NCI-H1092 (cell line): ENCODE data around the gene ATP8A2.

Experiments
- DNase-seq: peaks from one replicate; lab custom pipeline; 2025; lab: John Stamatoyannopoulos, UW

ATP8A2 gene

DNA sequence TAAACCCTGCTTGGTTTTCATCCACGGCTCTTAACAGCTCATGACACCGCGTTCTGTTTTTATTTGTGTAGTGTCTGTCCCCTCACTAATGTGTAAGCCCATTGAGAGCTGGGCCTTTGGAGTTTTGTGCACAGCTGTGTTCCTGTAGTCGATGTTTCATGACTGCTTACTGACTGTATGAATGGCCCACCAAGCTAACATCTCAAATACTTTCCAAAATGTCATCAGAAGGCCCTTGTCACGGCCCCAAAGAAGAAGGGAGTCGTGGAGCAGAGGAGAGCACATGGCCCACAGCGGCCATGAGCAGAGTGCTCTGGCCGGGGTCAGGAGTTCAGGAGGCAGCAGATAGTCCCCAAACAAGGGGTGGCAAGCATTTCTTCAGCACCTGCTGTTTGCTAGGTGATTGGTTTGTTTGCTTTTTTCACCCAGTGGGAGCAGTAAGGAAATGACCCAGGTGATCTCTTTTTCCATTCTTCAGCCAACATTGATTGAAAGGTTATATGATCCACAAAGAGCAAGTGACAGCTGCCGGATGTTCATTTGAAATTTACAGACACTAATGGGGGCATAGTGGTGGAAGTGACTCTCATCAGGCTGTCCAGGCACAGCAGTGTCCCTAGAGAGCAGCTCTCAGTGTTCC is 315.2 kb downstream of the ATP8A2 start:
- peak; percentile 96 for DNase-seq

DNA sequence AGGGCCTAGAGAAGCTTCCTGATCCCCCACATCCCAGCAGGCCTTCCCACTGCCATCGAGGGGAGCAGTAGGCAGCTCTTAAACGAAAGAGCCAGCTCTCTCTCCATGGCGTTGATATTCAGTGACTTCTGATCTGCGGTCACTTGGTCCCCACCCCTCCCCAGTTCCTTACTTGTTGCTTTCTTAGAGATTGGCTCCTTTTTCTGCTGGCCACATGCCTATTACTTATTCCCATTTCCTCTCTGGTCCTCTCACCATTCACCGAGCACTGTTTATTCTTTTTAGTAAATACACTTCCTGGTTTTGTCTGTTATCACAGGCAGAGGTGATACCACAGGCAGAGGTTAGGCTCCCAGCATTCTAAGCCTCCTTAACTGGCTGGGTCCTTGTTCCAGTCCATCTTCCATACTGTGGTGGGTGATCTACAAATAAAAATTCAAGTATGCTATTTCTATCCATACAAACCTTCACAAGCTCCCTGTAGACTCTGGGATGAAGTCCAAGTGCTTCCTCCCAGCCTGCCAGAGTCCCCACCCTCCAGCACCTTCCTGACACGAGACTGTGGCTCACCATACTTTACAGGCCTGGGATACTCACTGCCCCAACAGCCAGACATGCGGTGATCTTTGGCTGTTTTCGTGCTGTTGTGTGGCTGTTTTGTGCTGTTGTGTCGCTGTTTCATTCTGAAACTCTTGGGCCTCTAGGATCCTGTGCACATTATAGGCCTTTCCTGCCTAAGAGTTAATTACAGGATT is 315.9 kb downstream of the ATP8A2 start:
- peak; percentile 85 for DNase-seq

DNA sequence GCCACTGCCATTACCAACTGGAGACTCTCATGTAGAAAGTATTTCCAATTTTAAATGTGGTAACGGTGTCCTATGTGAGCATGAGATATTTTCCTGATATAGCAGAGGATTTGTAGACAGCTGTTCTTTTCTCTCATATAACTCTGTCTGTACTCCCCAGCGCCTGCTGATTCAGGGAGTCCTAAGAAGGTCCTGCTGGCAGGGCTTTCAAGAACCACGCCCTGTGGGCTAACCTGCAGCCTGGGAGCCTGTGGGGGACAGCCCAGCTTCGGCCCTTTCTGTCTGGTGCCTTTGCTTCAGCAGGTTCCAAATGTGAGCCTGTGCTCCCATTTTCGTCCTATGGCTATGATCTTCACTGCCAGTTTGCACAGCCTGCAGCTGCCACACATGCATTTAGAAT is 316.8 kb downstream of the ATP8A2 start:
- DNase-seq, result no peak

DNA sequence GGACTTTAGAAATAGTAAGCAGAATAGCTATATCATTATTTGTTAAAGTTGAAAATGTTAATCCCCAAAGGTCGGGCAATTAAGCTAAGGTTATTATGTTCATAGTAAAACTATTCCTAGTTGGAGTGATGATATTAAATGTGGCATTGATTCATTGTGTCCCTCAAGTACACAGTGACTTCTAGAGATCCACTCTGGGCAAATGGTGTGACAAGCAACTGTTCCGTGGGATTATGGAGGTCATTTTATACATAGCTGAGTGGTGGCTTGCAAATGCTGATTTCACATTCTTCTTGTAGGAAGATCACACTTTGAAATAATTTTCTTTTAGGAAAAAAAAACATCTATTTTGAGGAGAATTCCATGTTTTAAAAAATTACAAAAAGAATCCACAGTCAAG is 317.8 kb downstream of the ATP8A2 start:
- DNase-seq, result no peak

DNA sequence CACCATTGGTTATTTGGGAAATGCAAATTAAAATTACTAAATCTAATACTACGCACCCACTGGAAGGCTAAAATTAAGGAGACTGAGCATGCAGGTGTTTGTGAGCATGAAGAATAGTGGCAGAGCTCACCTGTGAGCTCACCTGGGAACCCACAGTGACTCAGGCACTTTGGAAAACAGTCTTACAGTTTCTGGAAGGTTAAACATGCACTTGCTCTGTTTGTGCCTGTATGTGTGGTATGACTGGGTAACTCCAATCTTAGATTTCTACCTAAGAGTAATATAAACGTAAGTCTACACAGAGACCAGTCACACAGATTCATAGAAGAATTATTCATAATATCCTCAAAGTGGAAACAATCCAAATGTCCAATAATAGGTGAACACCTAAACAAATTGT is 318.8 kb downstream of the ATP8A2 start:
- no peak for DNase-seq

DNA sequence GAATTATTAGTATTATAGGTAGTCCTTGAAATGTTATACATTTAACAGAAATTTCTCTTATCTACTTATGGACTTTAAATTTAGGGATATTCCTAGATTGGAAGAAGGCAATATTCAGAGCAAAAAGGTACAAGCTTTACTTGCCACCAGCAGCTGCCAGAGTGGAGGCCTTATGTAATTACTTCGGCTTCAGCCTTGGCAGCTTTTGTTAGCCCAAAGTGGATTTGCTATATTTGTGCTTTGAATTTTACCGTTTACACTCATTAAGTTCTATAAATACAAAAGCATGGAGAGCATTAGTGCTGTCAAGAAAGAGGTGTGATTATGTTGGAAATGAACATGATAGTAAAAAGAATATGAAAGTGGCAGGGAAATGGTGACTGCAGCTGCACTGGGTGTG is 319.9 kb downstream of the ATP8A2 start:
- DNase-seq, result peak; percentile 74

DNA sequence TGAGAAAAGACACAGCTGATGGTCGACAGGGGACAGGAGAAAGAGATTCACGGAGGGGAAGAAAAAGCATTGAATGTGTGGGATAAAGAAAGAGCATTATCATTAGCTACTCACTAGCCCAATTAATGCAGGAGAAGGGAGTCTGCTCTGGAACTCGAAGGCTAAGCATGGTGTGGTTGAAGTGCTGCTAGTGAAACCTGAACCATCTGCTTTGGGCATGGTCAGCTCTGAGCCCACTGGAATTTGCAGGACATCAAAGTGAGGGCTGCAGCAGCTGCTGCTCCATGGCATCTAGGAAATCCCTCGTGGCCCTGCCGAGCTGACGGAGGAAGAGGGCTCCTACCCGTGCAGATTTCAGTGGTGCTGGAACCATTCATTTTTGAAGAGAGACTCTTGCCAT is 320.3 kb downstream of the ATP8A2 start:
- DNase-seq, result no peak

DNA sequence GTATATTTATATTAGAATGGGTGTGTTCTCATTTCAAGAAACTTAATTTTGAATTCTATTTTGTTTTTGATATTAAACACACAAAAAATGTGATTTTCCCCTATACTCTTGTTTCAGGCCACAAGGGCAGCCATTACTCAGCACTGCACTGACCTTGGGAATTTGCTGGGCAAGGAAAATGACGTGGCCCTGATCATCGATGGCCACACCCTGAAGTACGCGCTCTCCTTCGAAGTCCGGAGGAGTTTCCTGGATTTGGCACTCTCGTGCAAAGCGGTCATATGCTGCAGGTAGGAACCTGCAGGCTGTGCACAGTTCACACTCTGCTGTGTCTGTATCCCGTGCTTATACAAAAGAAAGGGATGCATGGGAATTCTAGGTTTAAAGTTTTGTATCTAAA is 327.3 kb downstream of the ATP8A2 start:
- no peak for DNase-seq

DNA sequence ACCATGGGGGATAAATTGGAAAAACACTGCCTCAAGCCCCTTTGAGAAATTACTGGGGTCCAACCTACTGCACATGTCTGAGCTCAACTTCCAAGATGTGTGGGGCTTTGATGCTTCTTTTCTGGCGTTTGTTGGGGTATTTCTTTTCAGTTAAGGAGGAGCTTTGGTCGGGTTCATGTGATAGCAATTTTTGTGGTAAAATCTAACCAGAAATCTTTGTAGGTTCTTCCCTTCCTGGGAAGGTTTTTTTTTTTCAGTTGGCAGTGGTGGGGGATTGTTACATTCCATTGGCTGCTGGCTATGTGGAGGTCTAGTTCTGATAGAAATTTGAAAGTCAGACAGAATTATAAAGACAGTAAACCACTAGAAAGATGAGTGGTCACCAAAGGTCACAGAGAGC is 327.8 kb downstream of the ATP8A2 start:
- DNase-seq, result no peak

DNA sequence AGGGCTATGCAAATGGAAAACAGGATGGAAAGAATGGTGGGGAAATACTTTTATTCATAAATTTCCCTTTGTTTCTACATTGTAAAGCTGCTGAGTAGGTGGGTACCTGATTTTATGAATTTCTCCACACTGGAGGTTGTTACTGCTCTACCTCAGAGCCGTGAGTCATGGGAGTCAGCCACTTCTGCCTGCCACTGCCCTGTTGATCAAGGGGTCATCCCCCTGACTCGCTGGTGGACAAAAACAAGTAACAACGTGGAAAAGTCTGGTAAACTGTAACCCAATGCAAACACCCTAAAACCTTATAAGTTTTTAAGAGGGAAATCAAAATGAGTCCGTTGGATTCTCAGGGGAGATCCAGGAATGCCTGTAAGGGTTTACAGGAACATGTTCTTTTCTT is 329.5 kb downstream of the ATP8A2 start:
- no peak for DNase-seq

DNA sequence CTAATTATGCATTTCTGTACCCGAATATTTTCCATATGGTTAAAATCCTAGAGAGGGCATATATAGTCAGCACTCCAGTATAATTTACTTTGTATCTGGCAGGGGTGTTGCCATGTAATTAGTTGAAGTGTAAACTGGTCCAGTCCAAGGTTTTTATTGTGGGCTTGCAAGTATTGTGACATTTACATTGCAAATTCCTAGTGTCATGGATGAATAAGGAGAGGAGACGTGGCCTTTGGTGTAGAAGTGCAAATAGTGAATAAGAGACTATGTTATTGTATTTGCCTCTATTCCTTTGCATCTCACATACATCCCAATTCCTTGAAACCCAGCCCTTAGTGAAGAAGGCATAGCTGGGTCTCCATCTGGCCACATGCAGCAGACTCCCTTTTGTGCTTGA is 330.6 kb downstream of the ATP8A2 start:
- no peak for DNase-seq

DNA sequence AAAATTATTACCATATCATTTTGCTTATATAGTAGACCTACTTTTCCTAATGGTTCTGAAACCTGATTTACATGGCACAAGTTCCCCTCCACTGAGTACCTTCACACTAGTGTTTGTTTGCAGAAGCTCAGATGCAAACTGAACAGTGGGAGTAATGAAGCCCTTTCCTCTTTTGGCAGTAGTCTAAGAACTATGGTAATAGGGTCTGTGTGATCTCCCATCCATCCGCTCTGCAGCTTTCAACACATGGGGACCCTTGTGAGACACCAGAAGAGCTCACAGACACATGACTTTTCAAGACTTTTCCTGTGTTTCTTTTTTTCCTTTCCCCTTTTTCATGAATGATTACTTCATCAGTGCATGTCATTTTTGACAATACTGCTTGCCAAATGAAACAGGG is 336.0 kb downstream of the ATP8A2 start:
- no peak for DNase-seq

DNA sequence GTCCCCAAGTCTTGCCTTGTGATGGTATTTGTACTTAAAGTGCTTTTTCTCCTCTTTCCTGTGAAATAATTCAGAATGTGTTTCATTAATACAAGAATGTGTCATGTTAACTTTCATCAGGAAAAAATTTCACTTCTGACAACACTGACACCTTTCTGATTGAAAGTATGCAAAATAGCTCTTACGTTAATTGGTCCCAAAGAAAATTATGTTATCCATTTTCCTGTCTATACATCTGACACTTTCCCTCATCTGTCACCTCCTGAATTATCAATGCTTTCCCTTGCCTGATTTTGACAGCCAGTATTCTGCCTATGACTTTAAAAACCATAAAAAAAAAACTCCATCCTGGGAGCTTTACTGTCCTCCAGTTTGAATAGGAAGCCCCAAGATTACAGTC is 336.5 kb downstream of the ATP8A2 start:
- DNase-seq, result no peak

DNA sequence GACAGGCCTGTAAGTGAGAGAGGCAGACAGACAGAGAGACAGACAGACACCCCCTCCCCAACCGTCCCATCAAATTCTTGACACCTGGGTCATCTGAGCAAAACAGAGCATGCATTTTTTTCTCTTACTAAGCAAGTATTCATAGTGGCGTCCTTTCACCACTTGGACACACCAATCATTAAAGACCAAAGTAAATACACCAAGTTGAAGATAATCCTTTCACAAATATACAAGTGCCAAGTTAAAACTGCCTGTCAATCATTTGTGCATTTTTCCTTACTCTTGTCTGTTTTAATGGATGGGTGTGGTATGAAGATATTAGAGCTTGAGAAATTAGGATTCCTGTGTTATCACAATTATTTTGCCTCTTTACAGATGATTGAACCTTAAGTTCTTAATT is 337.3 kb downstream of the ATP8A2 start:
- no peak for DNase-seq

DNA sequence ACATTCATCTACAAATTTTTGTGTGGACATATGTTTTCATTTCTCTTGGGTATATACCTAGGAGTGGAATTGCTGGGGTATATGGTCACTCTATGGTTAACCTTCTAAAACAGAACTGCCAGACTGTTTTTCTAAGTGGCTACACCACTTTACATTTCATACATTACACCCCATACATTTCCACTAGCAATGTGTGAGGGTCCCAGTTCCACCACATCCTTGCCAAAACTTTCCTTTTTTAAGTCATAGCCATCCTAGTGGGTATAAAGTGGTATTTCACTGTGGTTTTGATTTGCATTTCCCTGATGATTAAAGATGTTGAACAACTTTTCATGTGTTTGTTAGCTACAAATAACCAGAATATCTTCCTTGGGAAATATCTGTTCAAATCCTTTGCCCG is 344.0 kb downstream of the ATP8A2 start:
- DNase-seq, result no peak

DNA sequence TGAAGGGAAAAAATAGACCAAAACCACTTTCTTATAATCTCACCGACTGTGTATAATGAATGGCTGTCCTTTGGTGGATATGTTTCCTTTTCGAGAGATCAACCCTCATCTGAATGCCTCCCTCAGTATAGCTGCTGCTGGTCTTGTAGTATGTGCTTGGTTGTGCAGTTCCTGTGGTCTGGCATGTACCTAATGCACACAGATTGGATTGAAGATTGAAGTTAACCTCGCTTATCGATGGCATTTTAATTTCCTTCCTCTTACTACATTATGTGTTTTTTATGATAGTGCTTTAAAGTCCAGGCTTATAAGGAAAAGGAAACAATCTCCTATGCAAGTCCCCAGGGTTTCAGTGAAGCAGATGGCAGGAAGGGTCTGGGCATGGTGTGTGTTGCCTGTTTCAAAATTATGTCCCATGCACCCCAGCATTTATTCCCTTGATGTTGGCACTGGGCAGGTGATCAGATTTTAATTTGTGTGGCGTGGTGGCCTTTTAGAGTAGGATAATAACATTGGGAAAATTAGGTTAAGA is 346.0 kb downstream of the ATP8A2 start:
- no peak for DNase-seq

DNA sequence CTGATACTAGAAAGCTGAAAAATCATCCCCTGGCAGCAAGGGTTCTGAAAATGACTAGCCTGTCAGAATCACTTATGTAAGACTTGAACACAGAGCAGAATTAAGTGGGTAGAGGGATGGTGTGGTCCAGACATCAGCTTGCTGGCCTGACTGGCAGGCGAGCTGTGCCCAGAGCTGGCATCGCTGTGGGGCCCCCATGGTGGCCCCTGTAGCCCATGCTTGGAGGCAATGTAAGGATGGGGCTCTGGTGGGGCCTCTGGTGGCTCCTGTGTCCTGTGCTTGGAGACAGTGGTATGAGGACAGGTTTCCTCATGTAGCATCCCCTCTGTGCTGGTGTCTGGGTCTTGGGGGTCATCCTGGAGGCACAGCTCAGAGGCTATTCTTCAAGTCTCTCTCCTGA is 347.9 kb downstream of the ATP8A2 start:
- no peak for DNase-seq

DNA sequence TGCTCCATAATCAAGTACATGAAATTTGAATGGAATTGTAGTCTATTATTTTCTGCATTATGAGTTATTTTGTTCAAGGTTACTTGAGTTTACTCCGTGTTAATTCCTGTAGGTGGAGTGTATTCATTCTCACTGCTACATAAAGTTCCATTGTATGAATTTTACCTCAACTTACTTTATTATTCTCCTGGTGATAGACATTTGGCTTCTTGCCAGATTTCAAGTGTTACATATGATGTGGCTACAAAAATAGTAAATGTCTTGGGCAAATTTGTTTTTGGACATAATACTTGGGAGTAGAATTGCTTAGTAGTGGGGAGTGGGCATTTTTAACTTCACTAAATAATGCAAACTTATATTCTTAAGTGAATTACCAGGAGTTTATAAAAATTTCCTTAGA is 351.1 kb downstream of the ATP8A2 start:
- no peak for DNase-seq

DNA sequence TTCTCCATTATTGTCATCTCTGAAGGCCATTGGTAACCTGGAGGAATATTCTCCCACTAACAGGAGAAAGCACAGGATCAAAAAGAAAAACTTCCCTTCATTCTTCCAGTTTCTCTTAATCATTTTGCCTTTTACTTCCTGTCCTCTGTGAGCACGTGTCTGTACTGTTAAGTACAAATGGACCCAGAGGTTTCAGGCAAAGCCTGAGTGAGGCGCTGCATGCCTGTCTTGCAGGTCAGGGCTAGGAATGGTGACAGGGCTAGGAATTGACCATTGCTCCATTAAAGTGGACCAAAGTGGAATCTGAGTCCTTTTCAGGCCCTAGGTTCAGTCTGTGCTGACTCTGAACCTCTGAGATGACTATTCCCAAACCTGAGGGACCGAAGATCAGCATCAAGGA is 353.3 kb downstream of the ATP8A2 start:
- DNase-seq, result no peak

DNA sequence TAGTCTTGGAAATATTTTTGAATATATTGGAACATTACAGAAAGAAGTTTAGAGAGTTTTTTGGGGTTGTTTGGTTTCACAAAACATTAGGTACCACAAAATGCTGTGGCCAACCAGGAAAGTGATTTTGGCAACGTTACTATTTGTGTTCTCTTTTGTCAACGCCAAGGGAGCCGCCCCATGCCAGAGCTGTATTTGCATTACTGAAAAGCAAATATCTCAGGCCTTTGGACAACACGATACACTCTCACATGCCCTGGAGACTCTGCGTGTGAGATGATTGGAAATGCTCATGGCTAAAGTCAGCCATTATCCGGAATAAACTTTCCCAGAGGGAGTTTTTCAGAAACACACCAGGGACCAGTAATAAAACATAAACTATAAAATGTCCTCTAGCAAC is 355.5 kb downstream of the ATP8A2 start:
- peak; percentile 90 for DNase-seq

DNA sequence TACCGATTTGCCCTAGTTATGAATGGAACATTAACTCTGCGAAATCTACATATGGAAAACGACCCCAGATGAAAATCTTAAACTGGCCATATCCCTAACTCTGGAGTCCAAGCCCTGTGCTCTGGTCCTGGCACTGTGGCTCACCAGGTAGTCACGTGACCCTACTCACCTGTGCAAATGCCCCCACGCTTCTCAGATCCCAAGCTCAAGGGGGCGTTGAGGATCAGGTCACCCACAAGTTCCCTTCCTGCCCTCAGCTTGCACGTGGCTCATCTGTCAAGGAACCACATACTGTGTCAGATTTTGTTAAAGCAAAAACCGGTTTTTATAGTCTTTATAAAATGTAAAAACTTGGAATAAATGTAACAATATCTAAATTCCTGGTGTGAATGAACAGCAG is 356.0 kb downstream of the ATP8A2 start:
- DNase-seq, result no peak

DNA sequence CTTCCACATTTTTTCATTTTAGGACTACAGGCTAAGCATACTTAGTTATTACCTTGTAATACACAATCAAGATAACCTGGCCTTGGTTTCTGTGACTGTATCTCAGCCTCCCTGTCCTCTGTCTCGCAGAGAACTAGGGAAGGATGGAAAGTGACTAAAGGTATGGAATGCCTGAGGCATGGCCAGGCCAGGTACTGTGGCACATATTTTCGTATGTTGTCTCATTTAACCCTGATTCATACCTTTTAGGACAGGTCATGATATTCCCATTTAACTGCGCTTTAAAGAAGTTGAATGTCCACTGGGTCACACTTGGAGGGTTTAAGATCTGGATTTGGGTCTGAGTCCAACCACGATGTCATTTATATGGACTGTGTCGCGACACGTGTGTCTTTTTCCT is 357.4 kb downstream of the ATP8A2 start:
- DNase-seq, result no peak

DNA sequence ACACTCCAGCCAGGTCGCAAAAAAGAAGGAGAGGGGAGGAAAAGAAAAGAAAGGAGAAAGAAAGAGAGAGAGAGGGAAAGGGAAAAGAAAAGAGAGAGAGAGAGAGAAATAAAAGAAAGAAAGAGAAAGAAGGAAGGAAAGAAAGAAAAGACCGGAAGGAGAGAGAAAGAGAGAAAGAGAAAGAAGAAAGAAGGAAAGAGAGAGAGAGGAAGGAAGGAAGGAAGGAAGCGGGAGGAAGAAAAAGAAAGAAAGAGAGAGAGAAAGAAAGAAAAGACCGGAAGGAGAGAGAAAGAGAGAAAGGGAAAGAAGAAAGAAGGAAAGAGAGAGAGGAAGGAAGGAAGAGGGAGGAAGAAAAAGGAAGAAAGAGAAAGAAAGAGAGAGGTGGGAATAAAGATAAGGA is 359.3 kb downstream of the ATP8A2 start:
- DNase-seq, result no peak

DNA sequence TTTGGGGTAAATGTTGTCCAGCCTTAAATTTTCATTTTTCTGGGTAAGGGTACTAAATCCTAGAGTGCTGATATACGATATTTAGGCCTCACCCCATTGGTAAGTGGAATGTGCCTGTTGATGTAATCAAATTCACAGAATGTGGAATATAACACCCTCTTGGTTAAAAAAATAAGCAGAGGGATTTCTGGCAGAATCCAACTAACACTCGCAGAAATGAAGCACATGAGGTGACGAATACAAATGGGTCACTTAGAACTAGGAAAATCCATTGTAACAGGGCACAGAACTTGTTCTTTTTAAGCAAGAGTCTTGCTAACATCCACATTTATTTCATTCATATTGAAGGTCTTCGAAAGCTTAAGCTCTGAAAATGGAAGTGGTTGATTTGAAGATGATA is 359.8 kb downstream of the ATP8A2 start:
- no peak for DNase-seq
